Measurements from ENCODE around the gene ASGR2. TPM values are rescaled to one million over a fixed set of nuclear protein-coding genes. Genes with fewer than 3 reads are reported as not detected.

The ASGR2 gene
- total RNA-seq, 1 experiment from 2014 or later, result not detected

DNA sequence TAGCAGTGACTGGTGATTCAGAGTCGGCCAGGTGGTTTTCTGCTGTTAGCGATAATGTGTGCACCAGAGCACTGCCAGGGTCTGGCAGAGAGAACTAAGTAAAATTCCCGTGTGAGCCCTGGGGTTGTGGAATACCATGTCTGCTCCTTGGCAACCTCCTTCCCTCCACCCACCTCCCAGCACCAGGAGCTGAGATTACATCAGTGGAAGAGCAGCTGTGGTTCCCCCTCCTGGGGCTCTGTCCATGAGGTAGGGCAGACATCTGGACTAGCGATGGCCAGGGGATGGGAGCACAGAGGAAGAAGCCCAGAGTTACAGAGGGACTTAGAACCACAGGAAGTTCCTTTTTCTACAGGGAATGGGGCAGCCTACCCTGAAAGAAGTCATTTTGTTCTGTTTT is 50.4 kb downstream of the ASGR2 start:
- peak; percentile 72 for DNase-seq (ENCODE audit: low read depth)

- DNase-seq (ENCODE audit: low read depth), result peak; percentile 26
Measured at GRCh38 chr17:7063518-7064094, 51.0 kb downstream of the ASGR2 start.

DNA sequence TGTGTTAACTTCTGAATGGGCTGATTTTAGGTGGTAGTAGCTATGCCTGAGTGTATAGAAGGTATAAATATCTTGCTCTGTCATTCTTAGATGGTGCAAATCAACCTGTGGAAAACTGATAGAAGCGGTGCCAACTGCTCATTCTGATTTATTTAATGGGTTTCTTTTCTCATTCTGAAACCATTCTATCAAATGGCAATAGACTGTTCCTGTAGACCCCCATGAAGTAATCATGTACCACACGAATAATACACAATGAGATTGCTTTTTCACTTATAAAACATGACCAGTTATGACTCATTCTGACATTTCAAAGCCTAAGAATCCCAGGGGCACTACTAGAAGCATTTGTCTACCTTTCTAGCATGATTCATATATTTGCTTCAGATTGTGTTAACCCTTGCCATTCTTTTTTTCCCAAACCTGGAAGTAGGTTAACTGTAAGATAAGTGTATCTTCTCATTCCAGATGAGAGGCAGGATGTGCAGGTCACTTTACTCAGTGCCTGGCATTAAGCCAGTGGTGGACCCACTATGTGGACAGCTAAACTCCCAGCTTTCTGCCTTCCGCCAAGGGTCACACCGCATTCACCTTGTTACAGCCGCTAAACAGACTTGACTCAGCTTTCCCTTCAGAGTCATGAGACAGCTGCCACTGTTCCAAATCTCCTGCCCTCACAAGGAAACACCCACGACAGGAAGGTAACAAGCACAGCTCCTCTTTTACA is 54.3 kb downstream of the ASGR2 start:
- peak; percentile 89 for DNase-seq (ENCODE audit: low read depth)

DNA sequence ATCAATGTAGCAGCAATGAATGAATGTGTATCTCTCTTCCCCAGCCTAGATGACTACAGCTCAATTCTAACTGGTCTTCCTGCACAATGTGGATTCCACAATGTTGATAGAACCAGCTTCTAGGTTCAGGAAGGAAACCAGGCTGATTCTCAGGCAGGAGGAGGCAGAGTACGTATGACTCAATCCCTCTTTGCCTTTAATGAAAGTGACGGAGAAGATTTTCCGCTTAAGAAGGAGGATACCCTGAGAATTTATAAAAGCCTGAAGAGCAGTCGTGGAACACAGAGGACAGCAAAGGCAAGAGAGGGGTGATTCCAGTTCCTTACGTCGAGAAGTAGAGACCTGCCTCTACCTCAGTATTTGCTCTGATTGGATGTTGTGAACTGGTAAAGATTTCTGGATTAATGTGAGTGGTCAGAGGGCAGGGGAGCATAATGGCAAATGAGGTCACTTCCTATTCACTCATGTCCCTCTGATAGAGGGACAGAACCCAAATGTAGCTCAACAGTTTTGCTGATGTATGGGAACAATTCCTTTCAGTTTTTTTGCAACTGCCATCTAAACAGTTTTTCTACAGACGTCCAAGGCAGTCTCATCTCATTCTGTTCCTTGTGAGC is 55.7 kb downstream of the ASGR2 start:
- DNase-seq (ENCODE audit: low read depth), result peak; percentile 48

DNA sequence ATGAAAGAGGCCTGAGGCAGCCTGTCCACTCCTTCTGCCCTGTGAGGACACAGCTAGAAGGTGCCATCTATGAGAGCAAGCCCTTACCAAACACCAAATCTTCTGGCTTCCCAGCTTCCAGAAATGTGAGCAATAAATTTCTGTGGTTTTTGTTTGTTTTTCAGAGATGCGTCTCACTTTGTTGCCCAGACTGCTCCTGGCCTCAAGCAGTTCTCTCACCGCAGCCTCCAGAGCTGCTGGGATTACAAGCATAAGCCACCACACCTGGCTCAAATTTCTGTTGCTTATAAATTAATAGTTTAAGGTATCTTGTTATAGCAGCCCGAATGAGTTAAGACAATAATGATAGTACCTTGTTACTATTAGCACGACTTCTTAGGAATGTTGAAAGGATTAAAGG is 58.2 kb downstream of the ASGR2 start:
- DNase-seq (ENCODE audit: low read depth), result peak; percentile 57

Other genes starting within 250 kb of the ASGR2 start
- not detected in 2 replicates for gene ALOX12, start 118.8 kb downstream of the ASGR2 start, total RNA-seq (2014; rRNA removed; shearing (Covaris generic))
- 156 and 180 TPM in 2 replicates for gene RNASEK, start 102.2 kb downstream of the ASGR2 start, total RNA-seq (2014; rRNA removed; shearing (Covaris generic))
- gene BCL6B, start 91.8 kb downstream of the ASGR2 start, total RNA-seq (2014; rRNA removed; shearing (Covaris generic)), result not detected in 2 replicates
- gene SLC16A13, start 78.8 kb downstream of the ASGR2 start, total RNA-seq (2014; rRNA removed; shearing (Covaris generic)), result 0.12 and 0.20 TPM in 2 replicates
- gene SLC16A11, start 70.7 kb downstream of the ASGR2 start, total RNA-seq (2014; rRNA removed; shearing (Covaris generic)), result 0.49 TPM in 1 of 2 replicates, not detected in the other
- gene CLEC10A, start 34.6 kb downstream of the ASGR2 start, total RNA-seq (2014; rRNA removed; shearing (Covaris generic)), result not detected in 2 replicates
- not detected in 2 replicates for gene ASGR1, start 64.5 kb upstream of the ASGR2 start, total RNA-seq (2014; rRNA removed; shearing (Covaris generic))
- 6.5 and 6.6 TPM in 2 replicates for gene DLG4, start 105.0 kb upstream of the ASGR2 start, total RNA-seq (2014; rRNA removed; shearing (Covaris generic))
- gene ACADVL, start 105.1 kb upstream of the ASGR2 start, total RNA-seq (2014; rRNA removed; shearing (Covaris generic)), result 287 and 295 TPM in 2 replicates
- 24.6 and 25.0 TPM in 2 replicates for gene DVL2, start 119.7 kb upstream of the ASGR2 start, total RNA-seq (2014; rRNA removed; shearing (Covaris generic))
- 24.7 and 40.3 TPM in 2 replicates for gene PHF23, start 124.6 kb upstream of the ASGR2 start, total RNA-seq (2014; rRNA removed; shearing (Covaris generic))
- 451 and 468 TPM in 2 replicates for gene GABARAP, start 127.6 kb upstream of the ASGR2 start, total RNA-seq (2014; rRNA removed; shearing (Covaris generic))
- 37.4 and 38.0 TPM in 2 replicates for gene CTDNEP1, start 136.9 kb upstream of the ASGR2 start, total RNA-seq (2014; rRNA removed; shearing (Covaris generic))
- gene ELP5, start 137.4 kb upstream of the ASGR2 start, total RNA-seq (2014; rRNA removed; shearing (Covaris generic)), result 23.7 and 28.2 TPM in 2 replicates
- 0.48 and 2.0 TPM in 2 replicates for gene CLDN7, start 147.7 kb upstream of the ASGR2 start, total RNA-seq (2014; rRNA removed; shearing (Covaris generic))
- gene SLC2A4, start 166.9 kb upstream of the ASGR2 start, total RNA-seq (2014; rRNA removed; shearing (Covaris generic)), result 0.20 TPM in 1 of 2 replicates, not detected in the other
- gene YBX2, start 179.8 kb upstream of the ASGR2 start, total RNA-seq (2014; rRNA removed; shearing (Covaris generic)), result 0.49 and 0.60 TPM in 2 replicates
- 414 and 526 TPM in 2 replicates for gene EIF5A, start 192.8 kb upstream of the ASGR2 start, total RNA-seq (2014; rRNA removed; shearing (Covaris generic))
- gene GPS2, start 200.5 kb upstream of the ASGR2 start, total RNA-seq (2014; rRNA removed; shearing (Covaris generic)), result 92.7 and 97.9 TPM in 2 replicates
- gene NEURL4, start 214.5 kb upstream of the ASGR2 start, total RNA-seq (2014; rRNA removed; shearing (Covaris generic)), result 3.5 and 4.8 TPM in 2 replicates
- gene ACAP1, start 221.7 kb upstream of the ASGR2 start, total RNA-seq (2014; rRNA removed; shearing (Covaris generic)), result 0.12 and 0.20 TPM in 2 replicates
- 3.4 and 5.1 TPM in 2 replicates for gene KCTD11, start 237.3 kb upstream of the ASGR2 start, total RNA-seq (2014; rRNA removed; shearing (Covaris generic))
- gene TMEM95, start 240.3 kb upstream of the ASGR2 start, total RNA-seq (2014; rRNA removed; shearing (Covaris generic)), result not detected in 2 replicates

Measured in RPMI7951 (cell line).